WI38 (cell line): ENCODE data around the gene ANTXR1.

Experiments
- H3K4me3 ChIP-seq: 2 replicates; pipeline ENCODE4 v1.5.1; 2011; ENCODE audit warnings: low read depth, mild to moderate bottlenecking, control low read depth, low read length
- TF ChIP-seq, protein P1 (sequence below): IDR thresholded peaks from 2 replicates; pipeline ENCODE4 v1.5.1; 2012; ENCODE audit warnings: low read depth, mild to moderate bottlenecking, control low read depth, low read length

Gene ANTXR1

DNA sequence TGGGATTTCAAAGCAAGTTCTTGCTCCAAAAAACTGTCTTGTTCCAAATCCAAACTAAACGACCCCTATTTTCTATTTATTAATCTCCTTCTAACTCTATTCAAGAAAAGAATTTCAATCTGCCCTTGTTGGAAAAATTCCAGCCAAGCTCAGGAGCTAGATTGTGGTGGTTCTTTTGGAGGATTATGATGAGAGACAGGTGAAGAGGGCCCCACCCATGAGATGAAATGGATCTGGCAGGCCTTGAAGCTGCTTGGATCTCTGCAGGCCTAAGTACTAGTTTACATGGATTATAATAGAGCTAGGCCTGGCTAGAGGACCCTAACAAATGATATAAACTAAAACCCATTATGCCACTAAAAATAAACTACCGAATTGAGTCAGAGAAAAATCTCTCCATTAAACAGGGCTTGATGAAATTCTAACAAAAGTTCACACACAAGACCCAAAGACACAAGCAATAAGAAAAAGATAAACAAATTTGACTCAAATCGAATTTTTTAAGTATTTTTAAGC lies 272.5 kb downstream of the ANTXR1 start:
- TF ChIP-seq, protein P1, sequence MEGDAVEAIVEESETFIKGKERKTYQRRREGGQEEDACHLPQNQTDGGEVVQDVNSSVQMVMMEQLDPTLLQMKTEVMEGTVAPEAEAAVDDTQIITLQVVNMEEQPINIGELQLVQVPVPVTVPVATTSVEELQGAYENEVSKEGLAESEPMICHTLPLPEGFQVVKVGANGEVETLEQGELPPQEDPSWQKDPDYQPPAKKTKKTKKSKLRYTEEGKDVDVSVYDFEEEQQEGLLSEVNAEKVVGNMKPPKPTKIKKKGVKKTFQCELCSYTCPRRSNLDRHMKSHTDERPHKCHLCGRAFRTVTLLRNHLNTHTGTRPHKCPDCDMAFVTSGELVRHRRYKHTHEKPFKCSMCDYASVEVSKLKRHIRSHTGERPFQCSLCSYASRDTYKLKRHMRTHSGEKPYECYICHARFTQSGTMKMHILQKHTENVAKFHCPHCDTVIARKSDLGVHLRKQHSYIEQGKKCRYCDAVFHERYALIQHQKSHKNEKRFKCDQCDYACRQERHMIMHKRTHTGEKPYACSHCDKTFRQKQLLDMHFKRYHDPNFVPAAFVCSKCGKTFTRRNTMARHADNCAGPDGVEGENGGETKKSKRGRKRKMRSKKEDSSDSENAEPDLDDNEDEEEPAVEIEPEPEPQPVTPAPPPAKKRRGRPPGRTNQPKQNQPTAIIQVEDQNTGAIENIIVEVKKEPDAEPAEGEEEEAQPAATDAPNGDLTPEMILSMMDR = no peak
- no peak overlapping the region for H3K4me3 ChIP-seq

DNA sequence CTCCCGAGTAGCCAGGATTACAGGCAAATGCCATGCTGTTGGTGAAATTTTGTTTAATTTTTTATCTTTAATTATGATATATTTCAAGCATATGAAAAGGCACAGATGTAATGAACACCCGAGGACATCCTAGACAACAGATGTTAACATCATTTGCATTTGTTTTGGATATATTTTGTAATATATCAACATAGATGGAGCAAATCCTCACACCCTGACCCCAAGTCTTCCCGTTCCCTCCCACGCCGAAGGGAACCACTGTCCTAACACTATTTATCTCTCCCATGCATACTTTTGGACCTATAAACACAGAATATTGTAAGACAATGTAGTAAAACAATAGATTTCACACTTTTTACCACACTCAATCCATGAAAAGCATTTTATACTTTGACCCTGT lies 274.6 kb downstream of the ANTXR1 start:
- TF ChIP-seq, protein P1 = no peak
- no peak overlapping the region for H3K4me3 ChIP-seq

DNA sequence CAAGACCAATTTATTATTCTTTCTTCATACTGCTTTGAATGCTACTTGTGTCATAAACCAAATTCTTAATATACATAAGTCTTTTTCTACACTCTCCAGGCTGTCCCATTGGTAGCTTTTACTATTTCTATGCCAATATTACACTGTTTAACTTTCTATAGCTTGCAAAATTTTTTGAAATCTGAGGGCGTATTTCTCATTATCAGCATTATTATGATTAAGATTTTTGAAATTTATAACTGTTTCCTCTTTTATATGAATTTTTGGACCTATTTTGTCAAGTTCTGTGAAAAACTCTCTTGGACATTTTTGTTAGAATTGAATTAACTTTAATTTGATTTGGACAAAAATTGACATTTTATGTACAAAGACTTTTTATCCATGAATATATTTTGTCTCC lies 275.4 kb downstream of the ANTXR1 start:
- TF ChIP-seq, protein P1 = no peak

DNA sequence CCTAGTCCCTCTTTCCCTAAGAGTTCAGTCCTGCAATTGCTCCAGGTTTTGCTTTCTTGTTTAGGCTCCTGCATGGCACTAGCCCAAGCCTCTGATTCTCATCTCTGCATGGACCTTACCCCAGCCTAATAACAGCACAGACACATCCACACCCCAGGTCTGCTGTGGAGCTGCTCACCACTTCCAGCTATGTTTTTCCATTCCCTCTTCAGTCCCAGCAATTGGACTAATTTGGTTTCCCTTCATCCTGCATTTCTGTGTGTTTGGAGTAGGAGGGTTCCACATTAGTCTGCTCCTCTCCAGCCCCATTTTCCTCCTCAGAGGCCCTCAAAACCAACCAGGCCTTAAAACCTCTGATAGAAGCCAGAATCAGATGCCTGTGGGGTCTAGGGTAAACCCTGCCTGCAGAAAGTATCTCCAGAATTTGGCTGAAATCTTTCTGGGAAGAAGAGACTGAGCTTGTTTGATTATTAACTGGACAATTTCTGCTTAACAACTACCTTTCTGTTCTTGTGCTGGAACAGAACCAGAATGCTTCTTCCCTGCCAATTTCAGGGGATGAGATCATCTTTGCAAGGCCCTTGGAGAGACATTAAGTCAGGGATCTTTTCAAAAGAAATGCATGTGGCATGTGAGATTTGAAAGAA lies 278.1 kb downstream of the ANTXR1 start:
- H3K4me3 ChIP-seq = no peak overlapping the region
- TF ChIP-seq, protein P1 = no peak

More for the DNA sequence above, 275.4 kb downstream of the ANTXR1 start:
- no peak overlapping the region for H3K4me3 ChIP-seq

DNA sequence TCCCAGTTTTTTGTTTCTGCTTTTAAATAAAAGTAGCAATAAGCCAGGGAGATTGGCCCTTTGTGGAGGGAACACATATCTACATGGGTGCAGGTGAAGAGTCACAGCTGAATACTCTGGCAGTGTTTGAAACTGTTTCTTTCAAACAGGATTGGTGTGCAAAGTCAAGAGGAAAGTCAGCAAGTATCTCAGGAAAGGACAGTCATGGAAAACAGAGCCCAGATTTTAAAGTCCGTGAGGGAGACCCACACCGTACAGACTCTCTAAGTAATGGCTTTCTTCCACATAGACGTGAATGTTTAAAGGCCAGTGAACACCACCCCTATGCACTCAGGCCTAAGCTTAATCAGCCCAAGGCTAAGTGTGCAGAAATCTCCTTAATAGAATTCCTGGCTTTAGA lies 278.7 kb downstream of the ANTXR1 start:
- TF ChIP-seq, protein P1 = no peak

DNA sequence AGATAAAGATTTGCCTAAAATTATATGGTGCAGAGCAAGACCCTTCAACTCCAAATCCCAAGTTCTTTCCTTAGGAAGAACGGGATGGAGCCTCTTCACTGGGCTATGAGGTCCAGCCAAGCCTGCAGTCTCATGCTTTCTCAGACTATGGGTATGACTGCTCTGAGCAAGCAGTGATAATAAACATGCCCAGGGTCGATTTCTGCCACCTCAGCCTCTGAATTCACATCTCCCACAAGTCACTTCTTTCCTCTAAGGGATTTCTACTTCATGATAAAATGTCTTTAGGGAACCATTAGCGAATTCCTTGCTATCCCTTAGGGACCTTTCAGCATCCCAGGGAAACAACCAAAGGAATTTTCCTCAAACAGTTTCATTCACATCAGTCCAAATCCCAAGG lies 279.3 kb downstream of the ANTXR1 start:
- no peak overlapping the region for H3K4me3 ChIP-seq
- TF ChIP-seq, protein P1 = no peak

More for the DNA sequence above, 278.7 kb downstream of the ANTXR1 start:
- H3K4me3 ChIP-seq = no peak overlapping the region

DNA sequence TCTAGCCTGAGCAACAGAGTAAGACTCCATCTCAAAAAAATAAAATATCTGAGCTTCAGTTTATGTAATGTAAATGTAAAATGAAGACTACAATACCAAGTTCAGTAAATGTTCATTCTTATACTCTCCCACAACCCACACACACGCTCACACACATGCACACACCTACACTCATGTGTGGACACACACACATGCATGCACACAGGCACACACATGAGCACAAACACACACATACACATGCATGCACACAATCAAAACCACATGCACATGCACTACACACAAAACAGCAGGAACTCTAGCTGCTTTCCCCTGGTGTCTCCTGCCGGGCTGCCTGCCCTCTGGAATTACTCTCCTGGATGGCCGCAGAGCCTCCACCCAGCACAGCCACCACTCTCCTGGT lies 283.4 kb downstream of the ANTXR1 start:
- H3K4me3 ChIP-seq = no peak overlapping the region
- TF ChIP-seq, protein P1 = no peak
